Caco-2 (cell line): ENCODE results near the gene MAN1B1. TPM values are rescaled to one million over a fixed set of nuclear protein-coding genes. Genes with fewer than 3 reads are reported as not detected.

Source experiments
- BruUV-seq: library from RNA; stranded (reverse); fragments of 400-500 nt; replicated peaks from 2 replicates; lab custom pipeline; 2021; lab: Mats Ljungman, UMichigan
- CTCF ChIA-PET: fragments of 300-600 bp; sonication (Branson Sonifier 250); formaldehyde crosslinking; loops from one replicate; lab custom pipeline; 2022; ENCODE audit warnings: antibody characterized with exemption; lab: Charles Lee
- POLR2A ChIA-PET: fragments of 300-600 bp; sonication (Branson Sonifier 250); formaldehyde crosslinking; loops from one replicate; lab custom pipeline; 2022; ENCODE audit warnings: antibody characterized with exemption; lab: Charles Lee
- DNase-seq, 2 experiments: peaks; one replicate each; pipeline versions ENCODE4 v3.0.0 to v3.0.0-alpha.2; 2020 to 2022
- H3K27me3 ChIP-seq: replicated peaks from 2 replicates; pipeline ENCODE4 v1.6.0; 2011; ENCODE audit warnings: low read length; ENCODE audit not compliant: control insufficient read depth, insufficient read depth
- H3K36me3 ChIP-seq: 2 replicates; pipeline ENCODE4 v1.5.1; 2011; ENCODE audit warnings: low read length; ENCODE audit not compliant: control insufficient read depth, insufficient read depth
- H3K4me1 ChIP-seq: fragments of 250-450 bp; sonication (Bioruptor Pico); 2 replicates; pipeline ENCODE4 v1.5.1; 2020; ENCODE audit warnings: mild to moderate bottlenecking
- H3K4me3 ChIP-seq: 2 replicates; pipeline ENCODE4 v1.5.1; 2011; ENCODE audit warnings: low read depth, mild to moderate bottlenecking, control low read depth, low read length
- H3K9me3 ChIP-seq: fragments of 250-450 bp; sonication (Bioruptor Pico); 2 replicates; pipeline ENCODE4 v1.5.1; 2020; ENCODE audit warnings: mild to moderate bottlenecking, moderate library complexity
- H3K27ac Mint-ChIP-seq: one replicate; pipeline ENCODE4 v1.8.0; 2022; ENCODE audit warnings: mixed read lengths; ENCODE audit not compliant: unreplicated experiment
- H3K27me3 Mint-ChIP-seq: one replicate; pipeline ENCODE4 v1.8.0; 2022; ENCODE audit warnings: mixed read lengths; ENCODE audit not compliant: insufficient read depth, unreplicated experiment
- H3K36me3 Mint-ChIP-seq: one replicate; pipeline ENCODE4 v1.8.0; 2022; ENCODE audit warnings: mild to moderate bottlenecking, mixed read lengths; ENCODE audit not compliant: insufficient read depth, unreplicated experiment
- H3K4me1 Mint-ChIP-seq: one replicate; pipeline ENCODE4 v1.8.0; 2022; ENCODE audit warnings: low read depth, mixed read lengths; ENCODE audit not compliant: unreplicated experiment
- H3K4me3 Mint-ChIP-seq: one replicate; pipeline ENCODE4 v1.8.0; 2022; ENCODE audit warnings: mild to moderate bottlenecking, moderate library complexity, mixed read lengths; ENCODE audit not compliant: unreplicated experiment
- H3K9me3 Mint-ChIP-seq: one replicate; pipeline ENCODE4 v1.8.0; 2022; ENCODE audit warnings: mixed read lengths; ENCODE audit not compliant: unreplicated experiment
- intact Hi-C: fragments of 100-400 bp; cut with micrococcal nuclease; formaldehyde crosslinking; loops from one replicate; pipeline ENCODE4 v1.10.0; 2022; ENCODE audit not compliant: unreplicated experiment
- total RNA-seq: library from RNA; stranded (reverse); gene quantifications from 2 replicates; pipeline ENCODE4 v1.2.3, GENCODE V29; 2022
- TF ChIP-seq, protein P1 (sequence below), 2 experiments: fragments of 200-600 bp in 1 of 2; IDR thresholded peaks; 1 replicate in 1 of 2; 2 replicates in 1 of 2; pipeline versions ENCODE4 v1.5.1 to v1.8.0; 2011 to 2022; ENCODE audit warnings: antibody characterized with exemption in 1 of 2, control low read depth in 1 of 2, inconsistent platforms in 1 of 2, low read depth in 1 of 2, low read length in 1 of 2, mild to moderate bottlenecking in 1 of 2, moderate library complexity in 1 of 2; ENCODE audit not compliant: insufficient read depth in 1 of 2, severe bottlenecking in 1 of 2, unreplicated experiment in 1 of 2

Gene MAN1B1
- total RNA-seq, 1 experiment from 2014 or later, result 57.7 TPM

DNA sequence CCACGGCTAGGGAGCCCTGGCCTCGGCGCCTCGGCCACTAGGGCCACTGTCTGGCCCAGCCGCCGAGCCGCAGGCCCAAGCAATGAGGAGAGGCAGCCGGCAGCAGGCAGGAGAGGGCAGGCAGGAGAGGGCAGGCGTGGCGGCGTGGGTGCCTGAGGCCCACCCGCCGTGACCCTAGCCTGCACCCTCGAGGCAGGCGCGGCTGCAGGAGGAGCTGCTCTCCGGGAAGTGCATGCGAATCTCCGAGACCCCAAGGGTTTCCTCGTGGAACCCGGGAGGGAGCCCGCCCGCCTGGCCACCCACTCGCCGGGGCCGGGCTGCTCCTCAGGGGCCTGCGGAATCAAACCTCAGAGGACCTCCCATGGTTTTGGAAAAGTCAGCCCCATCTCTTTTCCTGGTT is 61.5 kb downstream of the MAN1B1 start:
- no TSS peak for BruUV-seq
- DNase-seq, result no peak
- no peaks in the 10 kb centered on the region for H3K36me3 ChIP-seq
- no peak overlapping the region for H3K4me3 ChIP-seq
- H3K27me3 ChIP-seq, result no peaks in the 10 kb centered on the region
- no peaks in the 10 kb centered on the region for H3K4me1 ChIP-seq
- no peak overlapping the region for H3K27ac Mint-ChIP-seq
- no peaks in the 10 kb centered on the region for H3K9me3 Mint-ChIP-seq
- TF ChIP-seq, protein P1, sequence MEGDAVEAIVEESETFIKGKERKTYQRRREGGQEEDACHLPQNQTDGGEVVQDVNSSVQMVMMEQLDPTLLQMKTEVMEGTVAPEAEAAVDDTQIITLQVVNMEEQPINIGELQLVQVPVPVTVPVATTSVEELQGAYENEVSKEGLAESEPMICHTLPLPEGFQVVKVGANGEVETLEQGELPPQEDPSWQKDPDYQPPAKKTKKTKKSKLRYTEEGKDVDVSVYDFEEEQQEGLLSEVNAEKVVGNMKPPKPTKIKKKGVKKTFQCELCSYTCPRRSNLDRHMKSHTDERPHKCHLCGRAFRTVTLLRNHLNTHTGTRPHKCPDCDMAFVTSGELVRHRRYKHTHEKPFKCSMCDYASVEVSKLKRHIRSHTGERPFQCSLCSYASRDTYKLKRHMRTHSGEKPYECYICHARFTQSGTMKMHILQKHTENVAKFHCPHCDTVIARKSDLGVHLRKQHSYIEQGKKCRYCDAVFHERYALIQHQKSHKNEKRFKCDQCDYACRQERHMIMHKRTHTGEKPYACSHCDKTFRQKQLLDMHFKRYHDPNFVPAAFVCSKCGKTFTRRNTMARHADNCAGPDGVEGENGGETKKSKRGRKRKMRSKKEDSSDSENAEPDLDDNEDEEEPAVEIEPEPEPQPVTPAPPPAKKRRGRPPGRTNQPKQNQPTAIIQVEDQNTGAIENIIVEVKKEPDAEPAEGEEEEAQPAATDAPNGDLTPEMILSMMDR (IDR thresholded peaks at IDR 0.05; ENCODE audit: insufficient read depth in 1 of 2, low read depth in 1 of 2, low read length in 1 of 2, severe bottlenecking in 1 of 2, unreplicated experiment in 1 of 2), result no peak
- peaks cover 8% of the 10 kb centered on the region for H3K27me3 Mint-ChIP-seq
- no peaks in the 10 kb centered on the region for H3K9me3 ChIP-seq
- ChIA-PET POLR2A (no interaction called here), CTCF (no interaction called here)
- H3K4me3 Mint-ChIP-seq, result no peak overlapping the region
- intact Hi-C loops, result no loop called here
- H3K36me3 Mint-ChIP-seq, result peaks cover 13% of the 10 kb centered on the region
- H3K4me1 Mint-ChIP-seq, result no peaks in the 10 kb centered on the region

DNA sequence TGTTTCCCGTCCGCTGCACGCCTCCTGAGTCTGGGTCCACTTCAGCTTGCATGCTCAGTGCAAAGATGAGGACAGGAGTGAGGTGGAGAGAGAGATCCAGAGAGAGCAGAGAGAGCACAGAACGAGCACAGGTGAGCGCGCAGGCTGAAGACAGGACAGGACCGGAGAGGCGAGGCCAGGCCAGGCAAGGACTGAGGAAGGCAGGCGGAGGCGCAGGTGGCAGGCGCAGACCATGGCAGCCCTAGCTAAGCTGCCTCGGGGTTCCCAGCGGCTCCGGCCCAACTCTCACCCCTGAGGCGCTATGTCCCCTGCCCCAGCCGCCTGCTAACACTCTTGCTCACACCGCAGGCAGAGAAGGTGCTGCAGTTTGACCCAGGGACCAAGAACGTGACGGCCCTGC is 61.9 kb downstream of the MAN1B1 start:
- TF ChIP-seq, protein P1 (IDR thresholded peaks at IDR 0.05; ENCODE audit: insufficient read depth in 1 of 2, low read depth in 1 of 2, low read length in 1 of 2, severe bottlenecking in 1 of 2, unreplicated experiment in 1 of 2), result no peak
- Histone ChIP-seq H3K9me3 (no peaks in the 10 kb centered on the region), H3K4me1 (no peaks in the 10 kb centered on the region), H3K4me3 (no peak overlapping the region), H3K27me3 (no peaks in the 10 kb centered on the region), H3K36me3 (no peaks in the 10 kb centered on the region)
- Mint-ChIP-seq H3K27ac (no peak overlapping the region), H3K9me3 (no peaks in the 10 kb centered on the region), H3K4me1 (no peaks in the 10 kb centered on the region), H3K4me3 (no peak overlapping the region), H3K27me3 (peaks cover 8% of the 10 kb centered on the region), H3K36me3 (peaks cover 13% of the 10 kb centered on the region)
- intact Hi-C loops, result no loop called here
- ChIA-PET CTCF (no interaction called here), POLR2A (no interaction called here)
- BruUV-seq, result no TSS peak
- no peak for DNase-seq

DNA sequence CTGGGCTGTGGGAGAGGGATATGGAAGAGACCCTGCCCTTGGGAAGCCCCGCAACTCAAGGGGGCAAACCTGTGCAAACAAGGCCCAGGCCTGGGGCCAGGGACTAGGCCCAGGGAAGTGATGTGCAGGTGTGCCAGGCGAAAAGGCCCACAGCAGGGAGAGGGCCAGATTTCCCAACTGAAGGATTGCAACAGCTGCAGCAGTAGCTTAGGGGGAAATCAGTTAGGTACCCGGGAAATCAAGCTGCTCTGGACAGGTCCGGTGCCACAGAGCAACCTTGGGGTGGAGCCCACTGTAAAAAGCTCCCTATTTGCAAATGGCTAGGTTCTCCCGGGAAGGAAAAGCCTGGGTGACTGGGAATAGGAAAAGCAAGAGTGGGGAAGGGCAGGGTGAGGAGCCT is 62.6 kb downstream of the MAN1B1 start:
- no peak overlapping the region for H3K4me3 ChIP-seq
- Mint-ChIP-seq H3K9me3 (no peaks in the 10 kb centered on the region), H3K36me3 (peaks cover 13% of the 10 kb centered on the region), H3K4me1 (no peaks in the 10 kb centered on the region), H3K4me3 (no peak overlapping the region), H3K27me3 (peaks cover 8% of the 10 kb centered on the region), H3K27ac (no peak overlapping the region)
- ChIA-PET CTCF (interaction anchor here (0.6 kb wide), 1 partner anchor 20 kb away, joined by 3 read pairs; no protein-coding TSS in a partner anchor), POLR2A (no interaction called here)
- no peaks in the 10 kb centered on the region for H3K27me3 ChIP-seq
- no peaks in the 10 kb centered on the region for H3K4me1 ChIP-seq
- H3K9me3 ChIP-seq, result no peaks in the 10 kb centered on the region
- BruUV-seq, result no TSS peak
- no peaks in the 10 kb centered on the region for H3K36me3 ChIP-seq
- no peak for DNase-seq
- TF ChIP-seq, protein P1 (IDR thresholded peaks at IDR 0.05; ENCODE audit: insufficient read depth in 1 of 2, low read depth in 1 of 2, low read length in 1 of 2, severe bottlenecking in 1 of 2, unreplicated experiment in 1 of 2), result no peak
- intact Hi-C loops, result no loop called here
